Measurements from ENCODE around the gene PDE1C.
"Not testable (repeated sequence)": the region's sequence is repeated elsewhere in the genome, so short reads cannot be mapped to it uniquely, and the experiment has no call there.

PDE1C gene

GRCh38 chr7:32020551-32021159, 49.6 kb downstream of the PDE1C start:
- no peak for TF ChIP-seq ZFX (IDR thresholded peaks at IDR 0.05)
- TF ChIP-seq, protein P1, sequence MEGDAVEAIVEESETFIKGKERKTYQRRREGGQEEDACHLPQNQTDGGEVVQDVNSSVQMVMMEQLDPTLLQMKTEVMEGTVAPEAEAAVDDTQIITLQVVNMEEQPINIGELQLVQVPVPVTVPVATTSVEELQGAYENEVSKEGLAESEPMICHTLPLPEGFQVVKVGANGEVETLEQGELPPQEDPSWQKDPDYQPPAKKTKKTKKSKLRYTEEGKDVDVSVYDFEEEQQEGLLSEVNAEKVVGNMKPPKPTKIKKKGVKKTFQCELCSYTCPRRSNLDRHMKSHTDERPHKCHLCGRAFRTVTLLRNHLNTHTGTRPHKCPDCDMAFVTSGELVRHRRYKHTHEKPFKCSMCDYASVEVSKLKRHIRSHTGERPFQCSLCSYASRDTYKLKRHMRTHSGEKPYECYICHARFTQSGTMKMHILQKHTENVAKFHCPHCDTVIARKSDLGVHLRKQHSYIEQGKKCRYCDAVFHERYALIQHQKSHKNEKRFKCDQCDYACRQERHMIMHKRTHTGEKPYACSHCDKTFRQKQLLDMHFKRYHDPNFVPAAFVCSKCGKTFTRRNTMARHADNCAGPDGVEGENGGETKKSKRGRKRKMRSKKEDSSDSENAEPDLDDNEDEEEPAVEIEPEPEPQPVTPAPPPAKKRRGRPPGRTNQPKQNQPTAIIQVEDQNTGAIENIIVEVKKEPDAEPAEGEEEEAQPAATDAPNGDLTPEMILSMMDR (conservative IDR thresholded peaks at IDR 0.05), result no peak
- no peak overlapping the region for H3K27ac ChIP-seq

DNA sequence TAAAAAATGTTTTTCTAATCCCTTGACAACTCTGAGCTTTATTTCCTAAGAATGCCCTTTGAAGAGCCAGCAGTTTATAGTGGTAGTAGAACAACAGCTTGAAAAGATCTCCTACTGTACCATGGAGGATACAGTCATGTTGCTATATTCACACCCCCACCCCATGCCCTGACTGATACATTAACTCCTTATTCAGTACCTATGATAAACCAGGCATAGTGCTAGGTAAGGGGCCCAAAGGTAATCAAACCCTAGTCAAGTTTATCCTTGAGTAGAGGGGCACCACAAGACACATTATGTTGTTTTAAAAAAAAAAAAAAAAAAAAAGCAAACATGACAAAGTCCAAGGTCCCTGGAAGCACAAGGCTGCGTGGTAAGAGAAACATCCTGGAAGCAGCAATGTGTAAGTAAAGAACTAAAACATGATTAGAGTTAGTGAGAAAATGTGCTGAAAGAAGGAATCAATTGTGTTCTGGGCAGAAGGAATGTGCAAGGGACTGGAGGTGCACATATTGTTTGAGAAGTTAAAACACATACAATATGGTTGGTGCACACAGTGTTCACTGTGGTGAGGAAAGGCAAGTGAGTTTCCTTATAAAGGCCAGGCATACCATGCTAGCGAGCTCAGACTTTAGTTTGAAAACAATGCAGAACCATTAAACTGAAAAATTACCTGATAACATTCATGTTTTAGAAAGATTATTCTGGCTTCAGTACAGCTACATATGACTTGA, 51.2 kb downstream of the PDE1C start:
- H3K27ac ChIP-seq, result no peak overlapping the region
- TF ChIP-seq, protein P1 (conservative IDR thresholded peaks at IDR 0.05), result no peak
- no peak for TF ChIP-seq ZFX (IDR thresholded peaks at IDR 0.05)

- no peak overlapping the region for H3K27ac ChIP-seq
- TF ChIP-seq ZFX (IDR thresholded peaks at IDR 0.05), result no peak
- TF ChIP-seq, protein P1 (conservative IDR thresholded peaks at IDR 0.05), result no peak
Measured at GRCh38 chr7:32015133-32015532, 55.1 kb downstream of the PDE1C start.

- not testable (repeated sequence) for H3K27ac ChIP-seq
Measured at GRCh38 chr7:32013471-32013870, 56.7 kb downstream of the PDE1C start.

DNA sequence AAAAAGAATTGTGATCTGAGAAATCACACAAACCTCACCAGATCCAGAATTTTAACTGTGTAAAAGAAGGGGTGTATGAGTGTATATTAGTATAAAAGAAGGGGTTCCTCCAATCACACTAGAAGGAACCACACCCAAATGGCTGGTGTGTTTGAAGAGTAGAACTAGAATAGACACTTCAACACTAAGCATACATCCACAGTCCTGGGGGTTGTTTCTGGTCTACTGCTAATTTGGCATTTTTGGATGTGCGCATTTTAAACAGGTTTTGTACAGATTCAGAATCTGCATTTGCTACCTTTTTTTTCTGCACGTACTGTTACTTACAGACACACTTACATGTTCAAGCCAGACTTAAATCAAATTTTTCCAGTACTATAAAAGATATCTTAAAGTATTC, 64.6 kb downstream of the PDE1C start:
- TF ChIP-seq ZFX (IDR thresholded peaks at IDR 0.05), result no peak
- TF ChIP-seq, protein P1 (conservative IDR thresholded peaks at IDR 0.05), result no peak

DNA sequence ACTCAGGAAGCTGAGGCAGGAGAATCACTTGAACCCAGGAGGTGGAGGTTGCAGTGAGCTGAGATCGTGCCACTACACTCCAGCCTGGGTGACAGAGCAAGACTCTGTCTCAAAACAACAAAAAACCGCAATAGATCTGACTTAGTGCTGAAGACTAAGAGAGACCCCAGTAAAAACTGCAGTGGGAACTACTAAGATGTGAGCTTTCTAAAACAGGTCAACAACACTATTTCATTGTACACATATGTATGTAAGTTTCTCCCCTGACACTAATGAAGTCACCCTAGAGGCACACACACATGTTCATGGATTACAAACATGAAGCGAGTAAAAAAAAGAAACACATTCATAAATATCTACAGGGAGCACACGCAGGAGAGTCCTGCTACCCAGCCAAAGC, 68.3 kb downstream of the PDE1C start:
- no peak overlapping the region for H3K27ac ChIP-seq
- no peak for TF ChIP-seq ZFX (IDR thresholded peaks at IDR 0.05)
- TF ChIP-seq, protein P1 (conservative IDR thresholded peaks at IDR 0.05), result no peak

More for the DNA sequence above, 64.6 kb downstream of the PDE1C start:
- H3K27ac ChIP-seq, result no peak overlapping the region

- TF ChIP-seq ZFX (IDR thresholded peaks at IDR 0.05), result no peak
- TF ChIP-seq, protein P1 (conservative IDR thresholded peaks at IDR 0.05), result no peak
Measured at GRCh38 chr7:31997423-31997822, 72.8 kb downstream of the PDE1C start.

DNA sequence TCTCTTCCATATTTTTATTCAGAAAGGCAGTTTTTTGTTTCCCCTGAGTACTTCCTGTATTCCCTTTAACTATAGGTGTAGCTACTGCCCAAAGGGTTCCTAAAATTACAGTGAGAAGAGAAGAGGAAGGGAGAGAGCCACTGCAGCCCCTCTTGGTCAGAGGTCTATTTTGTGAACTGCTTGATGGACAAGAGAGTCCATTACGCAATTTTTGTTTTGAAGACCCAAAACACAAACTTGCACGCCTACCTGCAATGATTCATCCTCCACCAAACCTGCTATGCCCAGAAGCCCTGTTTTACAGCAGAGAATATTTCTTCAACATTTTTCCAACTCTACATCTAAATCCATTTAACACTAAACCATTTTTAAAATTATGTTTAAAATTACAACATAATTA, 75.1 kb downstream of the PDE1C start:
- TF ChIP-seq, protein P1 (conservative IDR thresholded peaks at IDR 0.05), result no peak
- no peak for TF ChIP-seq ZFX (IDR thresholded peaks at IDR 0.05)
- no peak overlapping the region for H3K27ac ChIP-seq

More at GRCh38 chr7:31997423-31997822, 72.8 kb downstream of the PDE1C start:
- no peak overlapping the region for H3K27ac ChIP-seq
